GM12892 (cell line): ENCODE results near the gene IFIT1B.

ENCODE experiments used
- POLR2A ChIP-seq: IDR thresholded peaks from 2 replicates; pipeline ENCODE4 v1.6.1; 2011; ENCODE audit warnings: low read depth, low read length, control low read depth
- POLR2AphosphoS5 ChIP-seq: IDR thresholded peaks from 2 replicates; pipeline ENCODE4 v1.6.1; 2011; ENCODE audit warnings: low read depth, low read length, control low read depth
- TAF1 ChIP-seq: IDR thresholded peaks from 2 replicates; pipeline ENCODE4 v1.6.1; 2011; ENCODE audit warnings: low read depth, mild to moderate bottlenecking, control low read depth, low read length, borderline replicate concordance

- no peak for TF ChIP-seq TAF1
- no peak for TF ChIP-seq POLR2AphosphoS5
- TF ChIP-seq POLR2A = no peak
Observed at GRCh38 chr10:89369156-89370105, 8.4 kb upstream of the IFIT1B start.
